GM12891 (cell line): Measurements from ENCODE around the gene NHLRC1.

Experiments used
- PAX5 ChIP-seq: IDR thresholded peaks from 2 replicates; pipeline ENCODE4 v1.6.1; 2011; ENCODE audit warnings: low read length, moderate library complexity, mild to moderate bottlenecking; ENCODE audit not compliant: insufficient read depth, severe bottlenecking
- POLR2A ChIP-seq: IDR thresholded peaks from 2 replicates; pipeline ENCODE4 v1.6.1; 2011; ENCODE audit warnings: low read depth, low read length, control low read depth
- POLR2AphosphoS5 ChIP-seq: IDR thresholded peaks from 2 replicates; pipeline ENCODE4 v1.6.1; 2011; ENCODE audit warnings: low read depth, low read length, control low read depth
- SPI1 ChIP-seq: IDR thresholded peaks from 2 replicates; pipeline ENCODE4 v1.6.1; 2011; ENCODE audit warnings: low read depth, low read length, control low read depth
- TAF1 ChIP-seq: IDR thresholded peaks from 2 replicates; pipeline ENCODE4 v1.6.1; 2011; ENCODE audit warnings: low read depth, low read length, control low read depth

GRCh38 chr6:18099511-18099910, 23.0 kb downstream of the NHLRC1 start:
- TF ChIP-seq POLR2AphosphoS5 (no peak), POLR2A (no peak), TAF1 (no peak), SPI1 (no peak), PAX5 (no peak)
